Colonic mucosa (tissue), 4 donors: ENCODE data around the gene ANO2. TPM values are rescaled to one million over a fixed set of nuclear protein-coding genes. Genes with fewer than 3 reads are reported as not detected.

ENCODE experiments used
- DNase-seq: peaks from one replicate; pipeline ENCODE4 v3.0.0-alpha.2; 2020
- H3K27ac ChIP-seq: fragments of 200-600 bp; one replicate; pipeline ENCODE4 v1.8.0; 2021
- H3K27me3 ChIP-seq: fragments of 200-600 bp; one replicate; pipeline ENCODE4 v1.8.0; 2021
- H3K36me3 ChIP-seq: fragments of 200-600 bp; one replicate; pipeline ENCODE4 v1.8.0; 2021
- H3K4me1 ChIP-seq: fragments of 200-600 bp; one replicate; pipeline ENCODE4 v1.8.0; 2021; ENCODE audit warnings: mild to moderate bottlenecking
- H3K4me3 ChIP-seq: fragments of 200-600 bp; one replicate; pipeline ENCODE4 v1.8.0; 2021
- H3K9ac ChIP-seq, 2 donors: one replicate each; pipeline ENCODE4 v1.7.0; 2013; ENCODE audit warnings: control low read depth in 2 of 2, low read depth in 2 of 2, low read length in 2 of 2
- H3K9me3 ChIP-seq: fragments of 200-600 bp; one replicate; pipeline ENCODE4 v1.8.0; 2021
- intact Hi-C: fragments of 100-400 bp; cut with DNase I; formaldehyde crosslinking; loops from one replicate; pipeline ENCODE4 v1.14.1; 2022
- total RNA-seq, 2 donors: library from RNA; stranded (reverse); fragmentation: NEBNext Ultra II Directional in 1 of 2; extraction: Animal tissue kit (Norgen Biotek cat#: 25700) in 1 of 2; gene quantifications; one replicate each; pipeline ENCODE4 v1.2.1, GENCODE V29; 2021
- TF ChIP-seq, protein P1 (sequence below): fragments of 200-600 bp; IDR thresholded peaks from one replicate; pipeline ENCODE4 v1.8.0; 2022; ENCODE audit warnings: antibody characterized with exemption, mild to moderate bottlenecking
- donor health status: healthy.
- donor health status: DM: no; HTN: no; CAD: no.
- donor health status: DM: no; HTN: no; CAD: no.

Gene ANO2
- total RNA-seq, 2 donors from 2014 or later = 1.1 to 2.2 TPM

DNA sequence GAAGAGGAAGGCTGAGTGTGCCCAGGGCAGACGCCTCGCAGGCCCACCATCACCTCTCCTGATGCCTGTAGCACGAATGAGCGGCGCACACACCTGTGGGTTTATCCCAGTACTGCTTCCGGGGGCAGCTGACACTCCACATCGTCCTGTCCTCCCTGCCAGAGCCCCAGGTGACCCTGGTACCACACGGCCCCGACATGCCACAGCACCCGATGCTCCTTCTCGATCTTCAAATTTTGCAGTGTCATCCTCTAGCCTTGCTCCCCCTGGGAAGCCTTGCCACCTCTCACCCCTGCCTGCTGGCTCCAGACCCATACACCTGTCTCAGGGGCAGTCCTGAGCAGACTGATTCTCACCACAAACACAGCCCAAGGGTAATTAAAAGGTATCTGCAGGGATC is 40.6 kb downstream of the ANO2 start:
- intact Hi-C loops = no loop called here
- H3K27me3 ChIP-seq = no peaks in the 10 kb centered on the region
- H3K9ac ChIP-seq = no peak overlapping the region
- TF ChIP-seq, protein P1, sequence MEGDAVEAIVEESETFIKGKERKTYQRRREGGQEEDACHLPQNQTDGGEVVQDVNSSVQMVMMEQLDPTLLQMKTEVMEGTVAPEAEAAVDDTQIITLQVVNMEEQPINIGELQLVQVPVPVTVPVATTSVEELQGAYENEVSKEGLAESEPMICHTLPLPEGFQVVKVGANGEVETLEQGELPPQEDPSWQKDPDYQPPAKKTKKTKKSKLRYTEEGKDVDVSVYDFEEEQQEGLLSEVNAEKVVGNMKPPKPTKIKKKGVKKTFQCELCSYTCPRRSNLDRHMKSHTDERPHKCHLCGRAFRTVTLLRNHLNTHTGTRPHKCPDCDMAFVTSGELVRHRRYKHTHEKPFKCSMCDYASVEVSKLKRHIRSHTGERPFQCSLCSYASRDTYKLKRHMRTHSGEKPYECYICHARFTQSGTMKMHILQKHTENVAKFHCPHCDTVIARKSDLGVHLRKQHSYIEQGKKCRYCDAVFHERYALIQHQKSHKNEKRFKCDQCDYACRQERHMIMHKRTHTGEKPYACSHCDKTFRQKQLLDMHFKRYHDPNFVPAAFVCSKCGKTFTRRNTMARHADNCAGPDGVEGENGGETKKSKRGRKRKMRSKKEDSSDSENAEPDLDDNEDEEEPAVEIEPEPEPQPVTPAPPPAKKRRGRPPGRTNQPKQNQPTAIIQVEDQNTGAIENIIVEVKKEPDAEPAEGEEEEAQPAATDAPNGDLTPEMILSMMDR = no peak
- DNase-seq = no peak
- H3K27ac ChIP-seq = no peak overlapping the region
- H3K4me3 ChIP-seq = no peak overlapping the region
- no peaks in the 10 kb centered on the region for H3K36me3 ChIP-seq
- H3K4me1 ChIP-seq = no peaks in the 10 kb centered on the region
- H3K9me3 ChIP-seq = no peaks in the 10 kb centered on the region

DNA sequence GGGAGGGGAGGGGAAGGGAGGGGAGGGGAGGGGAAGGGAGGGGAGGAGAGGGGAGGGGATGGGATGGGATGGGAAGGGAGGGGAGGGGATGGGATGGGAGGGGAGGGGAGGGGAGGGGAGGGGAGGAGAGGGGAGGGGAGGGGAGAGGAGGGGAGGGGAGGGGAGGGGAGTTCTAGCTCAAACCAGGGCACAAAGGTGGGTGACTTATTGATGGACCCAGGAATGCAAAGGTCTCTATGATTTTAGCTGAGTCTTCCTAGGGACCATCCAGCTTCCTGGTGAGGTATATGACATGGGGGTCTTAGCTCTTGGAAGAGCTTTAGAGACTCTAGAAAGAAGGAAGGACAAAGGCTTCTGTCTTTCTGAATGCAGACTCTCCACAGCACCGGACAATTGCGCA is 42.3 kb downstream of the ANO2 start:
- Histone ChIP-seq H3K36me3 (no peaks in the 10 kb centered on the region), H3K4me1 (no peaks in the 10 kb centered on the region), H3K9ac (no peak overlapping the region), H3K4me3 (no peak overlapping the region), H3K27me3 (no peaks in the 10 kb centered on the region), H3K27ac (no peak overlapping the region), H3K9me3 (no peaks in the 10 kb centered on the region)
- TF ChIP-seq, protein P1 = no peak
- no peak for DNase-seq
- intact Hi-C loops = no loop called here

DNA sequence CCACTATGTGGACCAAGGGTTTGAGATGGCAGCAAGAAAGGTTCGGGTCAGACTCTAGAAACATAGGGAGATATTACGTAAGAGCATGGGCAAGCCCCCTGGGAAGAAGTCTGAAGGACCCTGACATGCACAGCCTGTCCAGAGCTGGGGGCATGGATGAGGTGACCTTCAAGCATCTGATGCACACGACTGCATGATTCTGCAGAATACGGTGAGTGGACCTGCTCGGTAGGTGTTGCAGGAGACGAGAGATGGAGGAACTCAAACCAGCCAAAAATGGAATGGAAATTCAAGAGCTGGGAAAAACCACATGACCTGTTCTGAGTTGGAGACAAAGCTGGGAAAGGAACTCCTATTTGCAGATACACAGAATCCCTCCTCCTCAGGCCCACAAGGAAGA is 43.6 kb downstream of the ANO2 start:
- no peaks in the 10 kb centered on the region for H3K27me3 ChIP-seq
- H3K36me3 ChIP-seq = no peaks in the 10 kb centered on the region

DNA sequence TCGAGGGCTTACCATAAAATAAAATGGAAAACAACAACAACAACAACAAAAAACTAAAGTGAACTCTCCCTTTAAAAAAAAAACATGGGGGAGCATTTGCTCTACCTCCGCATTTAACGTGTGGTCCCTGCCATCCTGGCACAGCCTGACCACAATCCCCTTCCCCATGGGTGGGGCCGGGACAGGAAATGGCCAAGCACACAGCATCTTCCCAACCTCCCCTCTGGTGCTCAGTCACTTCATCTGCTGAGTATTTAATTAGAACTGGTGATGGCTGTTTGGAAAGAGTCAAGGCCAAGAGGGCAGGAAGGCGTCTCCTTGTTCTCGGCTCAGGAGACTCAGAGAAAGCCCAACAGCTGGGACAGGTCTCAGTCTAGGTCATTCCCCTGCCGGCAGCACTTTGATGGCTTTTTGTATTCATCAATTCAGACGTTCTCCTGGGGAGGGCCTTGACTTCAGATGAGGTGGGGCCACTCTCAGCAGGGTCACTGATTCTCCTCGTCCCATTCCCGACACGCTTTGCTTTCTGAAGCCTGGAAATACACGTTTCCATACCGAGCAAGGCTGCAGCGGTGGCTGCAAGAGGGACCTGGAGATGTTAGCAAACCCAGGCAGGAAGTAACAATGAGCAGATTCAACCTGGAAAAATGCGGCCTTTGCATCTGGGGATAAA is 44.4 kb downstream of the ANO2 start:
- no peaks in the 10 kb centered on the region for H3K36me3 ChIP-seq
- no peak overlapping the region for H3K9ac ChIP-seq
- no peaks in the 10 kb centered on the region for H3K27me3 ChIP-seq
- intact Hi-C loops = no loop called here
- no peak overlapping the region for H3K4me3 ChIP-seq
- no peak overlapping the region for H3K27ac ChIP-seq
- no peak for DNase-seq
- no peaks in the 10 kb centered on the region for H3K9me3 ChIP-seq
- TF ChIP-seq, protein P1 = no peak
- no peaks in the 10 kb centered on the region for H3K4me1 ChIP-seq

More for the DNA sequence above, 43.6 kb downstream of the ANO2 start:
- no peak overlapping the region for H3K27ac ChIP-seq
- no peaks in the 10 kb centered on the region for H3K9me3 ChIP-seq
- H3K9ac ChIP-seq = no peak overlapping the region
- intact Hi-C loops = no loop called here
- H3K4me3 ChIP-seq = no peak overlapping the region
- DNase-seq = no peak
- TF ChIP-seq, protein P1 = no peak
- H3K4me1 ChIP-seq = no peaks in the 10 kb centered on the region

DNA sequence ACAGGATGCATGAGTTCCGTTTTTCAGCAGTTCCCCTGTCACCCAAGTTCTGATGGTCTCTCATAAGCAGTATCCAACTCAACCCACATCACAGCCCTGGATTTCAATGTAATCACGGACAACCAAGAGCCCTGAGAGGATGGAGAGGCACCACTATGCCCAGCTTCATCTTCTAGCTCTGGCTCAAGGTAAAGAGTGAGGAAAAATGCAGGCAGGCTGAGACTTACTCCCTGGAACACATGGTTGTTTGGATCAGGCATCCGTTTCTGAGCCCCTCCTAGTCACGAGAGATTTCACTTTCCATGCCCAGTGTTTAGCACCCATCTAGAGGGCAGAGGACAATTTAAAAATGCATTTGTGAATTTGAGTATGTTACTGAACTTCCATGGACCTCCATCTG is 45.0 kb downstream of the ANO2 start:
- TF ChIP-seq, protein P1 = no peak
- no peak for DNase-seq
- Histone ChIP-seq H3K9me3 (no peaks in the 10 kb centered on the region), H3K9ac (no peak overlapping the region), H3K27ac (no peak overlapping the region), H3K4me1 (no peaks in the 10 kb centered on the region), H3K27me3 (no peaks in the 10 kb centered on the region), H3K4me3 (no peak overlapping the region), H3K36me3 (no peaks in the 10 kb centered on the region)
- intact Hi-C loops = no loop called here
